ENCODE measurements around the gene KNCN. TPM values are rescaled to one million over a fixed set of nuclear protein-coding genes. Genes with fewer than 3 reads are reported as not detected.

The KNCN gene
- total and polyA plus RNA-seq, 5 donors from 2014 or later, result not detected

DNA sequence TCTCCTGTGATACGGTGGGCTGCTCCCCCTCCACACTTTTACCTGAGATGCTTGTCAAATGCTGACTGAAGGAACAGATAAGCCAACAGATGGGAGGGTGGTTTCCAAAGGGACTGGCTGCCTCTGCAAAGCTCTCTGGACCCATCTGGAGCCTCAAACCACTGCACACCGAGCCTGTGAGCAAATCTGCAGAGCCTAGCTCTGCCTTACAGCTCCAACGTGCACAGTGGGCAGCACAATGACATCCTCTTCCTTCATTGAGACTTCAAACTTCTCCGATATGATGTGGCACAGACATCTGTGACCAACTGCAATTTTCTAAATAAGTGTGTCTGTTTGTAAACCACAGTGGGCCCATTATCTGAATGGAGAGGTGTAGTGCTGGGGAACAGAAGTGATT is 26.2 kb upstream of the KNCN start:
- Mint-ChIP-seq H3K4me1 (peaks cover 6 to 21% (median 19%) of the 10 kb centered on the region in 4 donors), H3K4me3 (no peak overlapping the region), H3K27ac (no peak overlapping the region), H3K27me3 (no peaks in the 10 kb centered on the region), H3K36me3 (peaks cover 60% of the 10 kb centered on the region), H3K9me3 (no peaks in the 10 kb centered on the region)
- no peaks in the 10 kb centered on the region for H3K27me3 ChIP-seq (ENCODE audit: control insufficient read depth, insufficient read depth, low read length)
- no peak overlapping the region for H3K27ac ChIP-seq (ENCODE audit: insufficient read depth, low read length, poor library complexity, severe bottlenecking)
- H3K4me3 ChIP-seq (ENCODE audit: low read depth, low read length), result no peak overlapping the region
- DNase-seq (no peak), ATAC-seq (ENCODE audit: low read depth in 2 of 2) (no peak)
- H3K9me3 ChIP-seq (ENCODE audit: control insufficient read depth in 2 of 2, low read length in 2 of 2), result no peaks in the 10 kb centered on the region
- peaks cover 57% of the 10 kb centered on the region for H3K36me3 ChIP-seq (ENCODE audit: control insufficient read depth, insufficient read depth, low read length)
- peaks cover 11% of the 10 kb centered on the region for H3K4me1 ChIP-seq (ENCODE audit: control insufficient read depth, insufficient read depth, low read length, poor library complexity, severe bottlenecking)

GRCh38 chr1:46576596-46576995 is 25.1 kb upstream of the KNCN start:
- DNase-seq, result no peak
- Mint-ChIP-seq H3K4me1 (peaks cover 1 to 10% (median 8%) of the 10 kb centered on the region in 4 donors), H3K27ac (peak overlapping the region in 1 of 3 donors; percentile 32), H3K27me3 (no peaks in the 10 kb centered on the region), H3K9me3 (no peaks in the 10 kb centered on the region), H3K36me3 (peaks cover 51% of the 10 kb centered on the region), H3K4me3 (no peak overlapping the region)
- Histone ChIP-seq H3K4me3 (ENCODE audit: low read depth, low read length) (no peak overlapping the region), H3K4me1 (ENCODE audit: control insufficient read depth, insufficient read depth, low read length, poor library complexity, severe bottlenecking) (peaks cover 4% of the 10 kb centered on the region), H3K36me3 (ENCODE audit: control insufficient read depth, insufficient read depth, low read length) (peaks cover 49% of the 10 kb centered on the region), H3K27me3 (ENCODE audit: control insufficient read depth, insufficient read depth, low read length) (no peaks in the 10 kb centered on the region), H3K9me3 (ENCODE audit: control insufficient read depth in 2 of 2, low read length in 2 of 2) (no peaks in the 10 kb centered on the region), H3K27ac (ENCODE audit: insufficient read depth, low read length, poor library complexity, severe bottlenecking) (no peak overlapping the region)
- no peak for ATAC-seq (ENCODE audit: low read depth in 2 of 2)

- Mint-ChIP-seq H3K4me3 (no peak overlapping the region), H3K27me3 (no peaks in the 10 kb centered on the region), H3K4me1 (peaks cover 0 to 5% (median 4%) of the 10 kb centered on the region in 4 donors), H3K27ac (no peak overlapping the region), H3K9me3 (no peaks in the 10 kb centered on the region), H3K36me3 (peaks cover 50% of the 10 kb centered on the region)
- peaks cover 51% of the 10 kb centered on the region for H3K36me3 ChIP-seq (ENCODE audit: control insufficient read depth, insufficient read depth, low read length)
- H3K4me1 ChIP-seq (ENCODE audit: control insufficient read depth, insufficient read depth, low read length, poor library complexity, severe bottlenecking), result no peaks in the 10 kb centered on the region
- H3K9me3 ChIP-seq (ENCODE audit: control insufficient read depth in 2 of 2, low read length in 2 of 2), result no peaks in the 10 kb centered on the region
- DNase-seq (no peak), ATAC-seq (ENCODE audit: low read depth in 2 of 2) (no peak)
- no peaks in the 10 kb centered on the region for H3K27me3 ChIP-seq (ENCODE audit: control insufficient read depth, insufficient read depth, low read length)
- no peak overlapping the region for H3K4me3 ChIP-seq (ENCODE audit: low read depth, low read length)
- H3K27ac ChIP-seq (ENCODE audit: insufficient read depth, low read length, poor library complexity, severe bottlenecking), result no peak overlapping the region
Observed at GRCh38 chr1:46575778-46576177, 24.3 kb upstream of the KNCN start.

- Mint-ChIP-seq H3K9me3 (no peaks in the 10 kb centered on the region), H3K4me1 (peaks cover 0 to under 1% (median under 1%) of the 10 kb centered on the region in 4 donors), H3K4me3 (no peak overlapping the region), H3K27me3 (no peaks in the 10 kb centered on the region), H3K36me3 (peaks cover 46% of the 10 kb centered on the region), H3K27ac (no peak overlapping the region)
- DNase-seq (no peak), ATAC-seq (ENCODE audit: low read depth in 2 of 2) (no peak)
- Histone ChIP-seq H3K4me3 (ENCODE audit: low read depth, low read length) (no peak overlapping the region), H3K27me3 (ENCODE audit: control insufficient read depth, insufficient read depth, low read length) (no peaks in the 10 kb centered on the region), H3K27ac (ENCODE audit: insufficient read depth, low read length, poor library complexity, severe bottlenecking) (no peak overlapping the region), H3K4me1 (ENCODE audit: control insufficient read depth, insufficient read depth, low read length, poor library complexity, severe bottlenecking) (no peaks in the 10 kb centered on the region), H3K9me3 (ENCODE audit: control insufficient read depth in 2 of 2, low read length in 2 of 2) (no peaks in the 10 kb centered on the region), H3K36me3 (ENCODE audit: control insufficient read depth, insufficient read depth, low read length) (peaks cover 52% of the 10 kb centered on the region)
Observed at GRCh38 chr1:46575300-46575699, 23.9 kb upstream of the KNCN start.

GRCh38 chr1:46571691-46572225 is 20.3 kb upstream of the KNCN start:
- peaks cover 47% of the 10 kb centered on the region for H3K36me3 Mint-ChIP-seq
- Histone ChIP-seq H3K27me3 (ENCODE audit: control insufficient read depth, insufficient read depth, low read length) (no peaks in the 10 kb centered on the region), H3K4me3 (ENCODE audit: low read depth, low read length) (no peak overlapping the region), H3K36me3 (ENCODE audit: control insufficient read depth, insufficient read depth, low read length) (peaks cover 54% of the 10 kb centered on the region), H3K4me1 (ENCODE audit: control insufficient read depth, insufficient read depth, low read length, poor library complexity, severe bottlenecking) (no peaks in the 10 kb centered on the region), H3K27ac (ENCODE audit: insufficient read depth, low read length, poor library complexity, severe bottlenecking) (no peak overlapping the region), H3K9me3 (ENCODE audit: control insufficient read depth in 2 of 2, low read length in 2 of 2) (no peaks in the 10 kb centered on the region)
- no peak for ATAC-seq (ENCODE audit: low read depth in 2 of 2)
- H3K4me1 Mint-ChIP-seq, result no peaks in the 10 kb centered on the region
- H3K27ac Mint-ChIP-seq, result no peak overlapping the region
- no peak for DNase-seq
- H3K4me3 Mint-ChIP-seq, result no peak overlapping the region
- no peaks in the 10 kb centered on the region for H3K27me3 Mint-ChIP-seq
- H3K9me3 Mint-ChIP-seq, result no peaks in the 10 kb centered on the region

GRCh38 chr1:46569884-46570725 is 18.7 kb upstream of the KNCN start:
- Mint-ChIP-seq H3K36me3 (peaks cover 40% of the 10 kb centered on the region), H3K27ac (no peak overlapping the region), H3K9me3 (no peaks in the 10 kb centered on the region), H3K27me3 (no peaks in the 10 kb centered on the region), H3K4me1 (no peaks in the 10 kb centered on the region), H3K4me3 (no peak overlapping the region)
- no peak overlapping the region for H3K4me3 ChIP-seq (ENCODE audit: low read depth, low read length)
- peaks cover 51% of the 10 kb centered on the region for H3K36me3 ChIP-seq (ENCODE audit: control insufficient read depth, insufficient read depth, low read length)
- no peaks in the 10 kb centered on the region for H3K9me3 ChIP-seq (ENCODE audit: control insufficient read depth in 2 of 2, low read length in 2 of 2)
- no peak overlapping the region for H3K27ac ChIP-seq (ENCODE audit: insufficient read depth, low read length, poor library complexity, severe bottlenecking)
- H3K27me3 ChIP-seq (ENCODE audit: control insufficient read depth, insufficient read depth, low read length), result no peaks in the 10 kb centered on the region
- H3K4me1 ChIP-seq (ENCODE audit: control insufficient read depth, insufficient read depth, low read length, poor library complexity, severe bottlenecking), result no peaks in the 10 kb centered on the region
- DNase-seq (no peak), ATAC-seq (ENCODE audit: low read depth in 2 of 2) (no peak)

DNA sequence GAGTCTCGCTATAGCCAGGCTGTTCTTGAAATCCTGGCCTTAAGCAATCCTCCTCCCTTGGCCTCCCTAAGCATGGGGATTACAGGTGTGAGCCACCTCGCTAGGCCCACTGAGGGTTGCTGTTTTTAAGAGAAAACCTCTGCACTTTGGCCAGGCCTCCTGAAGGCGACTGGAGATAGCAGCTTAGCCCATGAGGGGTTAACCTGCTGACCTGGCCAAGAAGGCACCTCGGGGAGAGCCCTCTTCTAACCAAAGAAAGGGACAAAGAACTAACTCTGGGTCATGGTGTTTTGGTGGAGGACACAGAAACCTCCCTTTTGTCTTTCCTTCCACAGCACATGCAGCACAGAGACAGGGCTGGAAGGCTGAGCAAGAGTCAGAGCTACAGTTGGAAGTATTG is 17.7 kb upstream of the KNCN start:
- H3K9me3 Mint-ChIP-seq, result no peaks in the 10 kb centered on the region
- no peaks in the 10 kb centered on the region for H3K27me3 ChIP-seq (ENCODE audit: control insufficient read depth, insufficient read depth, low read length)
- no peaks in the 10 kb centered on the region for H3K27me3 Mint-ChIP-seq
- H3K36me3 Mint-ChIP-seq, result peaks cover 39% of the 10 kb centered on the region
- no peaks in the 10 kb centered on the region for H3K9me3 ChIP-seq (ENCODE audit: control insufficient read depth in 2 of 2, low read length in 2 of 2)
- no peaks in the 10 kb centered on the region for H3K4me1 Mint-ChIP-seq
- H3K4me3 Mint-ChIP-seq, result no peak overlapping the region
- peaks cover 47% of the 10 kb centered on the region for H3K36me3 ChIP-seq (ENCODE audit: control insufficient read depth, insufficient read depth, low read length)
- DNase-seq (no peak), ATAC-seq (ENCODE audit: low read depth in 2 of 2) (no peak)
- peak overlapping the region in 1 of 3 donors; percentile 44 for H3K27ac Mint-ChIP-seq
- no peak overlapping the region for H3K27ac ChIP-seq (ENCODE audit: insufficient read depth, low read length, poor library complexity, severe bottlenecking)
- no peak overlapping the region for H3K4me3 ChIP-seq (ENCODE audit: low read depth, low read length)
- H3K4me1 ChIP-seq (ENCODE audit: control insufficient read depth, insufficient read depth, low read length, poor library complexity, severe bottlenecking), result no peaks in the 10 kb centered on the region

GRCh38 chr1:46568461-46568891 is 17.0 kb upstream of the KNCN start:
- Mint-ChIP-seq H3K36me3 (peaks cover 36% of the 10 kb centered on the region), H3K27ac (peak overlapping the region in 1 of 3 donors; percentile 44), H3K4me1 (no peaks in the 10 kb centered on the region), H3K4me3 (no peak overlapping the region), H3K27me3 (no peaks in the 10 kb centered on the region), H3K9me3 (no peaks in the 10 kb centered on the region)
- Histone ChIP-seq H3K36me3 (ENCODE audit: control insufficient read depth, insufficient read depth, low read length) (peaks cover 46% of the 10 kb centered on the region), H3K4me3 (ENCODE audit: low read depth, low read length) (no peak overlapping the region), H3K9me3 (ENCODE audit: control insufficient read depth in 2 of 2, low read length in 2 of 2) (no peaks in the 10 kb centered on the region), H3K27me3 (ENCODE audit: control insufficient read depth, insufficient read depth, low read length) (no peaks in the 10 kb centered on the region), H3K4me1 (ENCODE audit: control insufficient read depth, insufficient read depth, low read length, poor library complexity, severe bottlenecking) (no peaks in the 10 kb centered on the region), H3K27ac (ENCODE audit: insufficient read depth, low read length, poor library complexity, severe bottlenecking) (no peak overlapping the region)
- DNase-seq, result no peak
- no peak for ATAC-seq (ENCODE audit: low read depth in 2 of 2)

Measured in CD4-positive, CD25-positive, alpha-beta regulatory T cell (primary cell).